Prostate gland (tissue), 2 donors: ENCODE results near the gene TSHZ2. TPM values are rescaled to one million over a fixed set of nuclear protein-coding genes. Genes with fewer than 3 reads are reported as not detected.

ENCODE experiments used
- DNase-seq: peaks from one replicate; pipeline ENCODE4 v3.0.0-alpha.2; 2019; ENCODE audit warnings: low spot score
- H3K27ac ChIP-seq, 2 donors: fragments of 200-600 bp; sonication (generic); 2 replicates each; pipeline ENCODE4 v1.5.1; 2017 to 2019
- H3K27me3 ChIP-seq: fragments of 200-600 bp; sonication (generic); replicated peaks from 2 replicates; pipeline ENCODE4 v1.5.1; 2019; ENCODE audit not compliant: insufficient read depth
- H3K36me3 ChIP-seq, 2 donors: fragments of 200-600 bp; sonication (generic); 1 replicate in 1 of 2; 2 replicates in 1 of 2; pipeline versions ENCODE4 v1.5.1 to v1.8.1; 2017 to 2019
- H3K4me1 ChIP-seq: fragments of 200-600 bp; sonication (generic); replicated peaks from 2 replicates; pipeline ENCODE4 v1.5.1; 2019
- H3K4me3 ChIP-seq, 2 donors: fragments of 200-600 bp; sonication (generic); 2 replicates each; pipeline ENCODE4 v1.5.1; 2017 to 2019
- H3K9me3 ChIP-seq: fragments of 200-600 bp; sonication (generic); 2 replicates; pipeline ENCODE4 v1.5.1; 2017
- CTCF ChIP-seq, 4 experiments: fragments of 200-600 bp in 2 of 4; fragments of 450-650 bp in 2 of 4; sonication (generic) in 2 of 4; IDR thresholded peaks; 1 replicate in 3 of 4; 2 replicates in 1 of 4; pipeline ENCODE4 v1.5.1; 2016 to 2019; ENCODE audit warnings: antibody characterized with exemption in 4 of 4, mild to moderate bottlenecking in 2 of 4, moderate library complexity in 2 of 4
- POLR2A ChIP-seq: fragments of 450-650 bp; IDR thresholded peaks from one replicate; pipeline ENCODE4 v1.6.1; 2016; ENCODE audit warnings: antibody characterized with exemption, mild to moderate bottlenecking
- POLR2AphosphoS5 ChIP-seq: sonication (generic); formaldehyde crosslinking; IDR thresholded peaks from one replicate; pipeline ENCODE4 v1.6.1; 2017; ENCODE audit warnings: antibody characterized with exemption
- WGBS: methylation state at CpG from one replicate; pipeline ENCODE4 v1.1.5; 2018; 5-methylcytosine and 5-hydroxymethylcytosine counted together
- intact Hi-C: fragments of 100-400 bp; cut with DNase I; formaldehyde crosslinking; loops from one replicate; pipeline ENCODE4 v1.14.2; 2022
- total RNA-seq, 2 donors: library from RNA; depleted of rRNA; stranded (reverse); fragments of >200 nt; gene quantifications; one replicate each; pipeline ENCODE4 v1.1.0, GENCODE V29; 2016

Gene TSHZ2
- total RNA-seq, 2 donors from 2014 or later, result 9.8 to 35.1 TPM

- Histone ChIP-seq H3K27ac (no peak overlapping the region), H3K27me3 (no peaks in the 10 kb centered on the region), H3K36me3 (no peaks in the 10 kb centered on the region), H3K9me3 (no peaks in the 10 kb centered on the region), H3K4me1 (no peaks in the 10 kb centered on the region), H3K4me3 (no peak overlapping the region)
- 81% methylated on average over 4 of the region's 4 CpGs for WGBS
- TF ChIP-seq POLR2A (no peak), CTCF (IDR thresholded peaks at IDR 0.05) (no peak), POLR2AphosphoS5 (no peak)
- intact Hi-C loops, result no loop called here
- no peak for DNase-seq
Measured at GRCh38 chr20:53161473-53161872, 189.3 kb downstream of the TSHZ2 start.

- intact Hi-C loops, result no loop called here
Measured at GRCh38 chr20:53162251-53162835, 190.2 kb downstream of the TSHZ2 start.

GRCh38 chr20:53163486-53163885 is 191.3 kb downstream of the TSHZ2 start:
- Histone ChIP-seq H3K36me3 (no peaks in the 10 kb centered on the region), H3K9me3 (no peaks in the 10 kb centered on the region), H3K27me3 (no peaks in the 10 kb centered on the region), H3K4me3 (no peak overlapping the region), H3K27ac (no peak overlapping the region), H3K4me1 (no peaks in the 10 kb centered on the region)
- intact Hi-C loops, result no loop called here
- no peak for DNase-seq
- TF ChIP-seq CTCF (IDR thresholded peaks at IDR 0.05) (no peak), POLR2A (no peak), POLR2AphosphoS5 (no peak)
- WGBS, result 77% methylated on average over 3 of the region's 3 CpGs

More at GRCh38 chr20:53162251-53162835, 190.2 kb downstream of the TSHZ2 start:
- peak; percentile 34 for DNase-seq
- H3K27ac ChIP-seq, result no peak overlapping the region
- peak; percentile 47 for TF ChIP-seq POLR2AphosphoS5
- TF ChIP-seq POLR2A, result no peak
- TF ChIP-seq CTCF (IDR thresholded peaks at IDR 0.05), result peak in 3 of 4 experiments; percentile 16 to 56 (median 33)
- no peak overlapping the region for H3K4me3 ChIP-seq
- no peaks in the 10 kb centered on the region for H3K27me3 ChIP-seq
- H3K9me3 ChIP-seq, result no peaks in the 10 kb centered on the region
- no peaks in the 10 kb centered on the region for H3K4me1 ChIP-seq
- 11% methylated on average over 13 of the region's 13 CpGs for WGBS
- H3K36me3 ChIP-seq, result no peaks in the 10 kb centered on the region

- Histone ChIP-seq H3K4me3 (no peak overlapping the region), H3K9me3 (no peaks in the 10 kb centered on the region), H3K36me3 (no peaks in the 10 kb centered on the region), H3K27ac (no peak overlapping the region), H3K4me1 (no peaks in the 10 kb centered on the region), H3K27me3 (no peaks in the 10 kb centered on the region)
- no peak for DNase-seq
- TF ChIP-seq POLR2A, result no peak
- TF ChIP-seq CTCF (IDR thresholded peaks at IDR 0.05), result no peak
- TF ChIP-seq POLR2AphosphoS5, result no peak
- intact Hi-C loops, result no loop called here
Measured at GRCh38 chr20:53164072-53164471, 191.9 kb downstream of the TSHZ2 start.

- Histone ChIP-seq H3K4me1 (no peaks in the 10 kb centered on the region), H3K27ac (no peak overlapping the region), H3K9me3 (no peaks in the 10 kb centered on the region), H3K4me3 (no peak overlapping the region), H3K36me3 (no peaks in the 10 kb centered on the region), H3K27me3 (no peaks in the 10 kb centered on the region)
- WGBS, result 96% methylated on average over 4 of the region's 4 CpGs
- TF ChIP-seq POLR2AphosphoS5 (no peak), CTCF (IDR thresholded peaks at IDR 0.05) (no peak), POLR2A (no peak)
- no peak for DNase-seq
- intact Hi-C loops, result no loop called here
Measured at GRCh38 chr20:53165452-53165851, 193.3 kb downstream of the TSHZ2 start.
